ENCODE results near the gene ARID4A.

Gene ARID4A

DNA sequence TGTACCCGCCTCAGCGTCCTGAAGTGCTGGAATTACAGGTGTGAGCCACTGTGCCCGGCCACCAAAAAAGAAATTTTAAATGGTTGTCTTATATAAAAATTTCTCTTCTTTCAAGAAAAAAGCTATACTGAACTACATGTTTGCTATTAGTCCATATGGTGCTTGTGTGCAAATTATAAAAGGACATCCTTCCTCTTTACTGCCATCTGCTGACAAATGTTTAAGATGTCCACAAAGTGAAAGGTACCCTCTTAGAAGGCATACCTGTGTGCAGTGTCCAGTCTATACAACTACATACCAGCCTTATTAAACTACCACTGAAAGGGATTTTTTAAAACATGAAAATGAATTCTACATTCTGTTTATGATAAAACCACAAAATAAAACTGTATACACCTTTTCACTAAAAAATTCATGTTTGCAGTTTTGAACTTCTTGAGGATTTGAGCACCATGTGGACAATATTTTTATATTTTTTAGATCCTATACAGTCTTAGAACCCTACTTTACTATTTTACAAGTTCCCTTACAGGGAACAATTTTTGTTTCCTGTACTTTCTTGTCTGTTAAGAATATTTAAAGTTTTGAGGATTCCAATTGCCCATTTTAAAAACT is 64.5 kb downstream of the ARID4A start:
- no peaks in the 10 kb centered on the region for H3K4me1 Mint-ChIP-seq (ENCODE audit: low read depth)

GRCh38 chr14:58364316-58364715 is 66.0 kb downstream of the ARID4A start:
- no peak overlapping the region for H3K4me3 Mint-ChIP-seq
- H3K27ac Mint-ChIP-seq, result no peak overlapping the region
- peaks cover 45% of the 10 kb centered on the region for H3K36me3 Mint-ChIP-seq (ENCODE audit: low read depth)
- no peaks in the 10 kb centered on the region for H3K27me3 Mint-ChIP-seq
- no peaks in the 10 kb centered on the region for H3K9me3 Mint-ChIP-seq
- no peaks in the 10 kb centered on the region for H3K4me1 Mint-ChIP-seq (ENCODE audit: low read depth)

More for the DNA sequence above, 64.5 kb downstream of the ARID4A start:
- no peaks in the 10 kb centered on the region for H3K9me3 Mint-ChIP-seq
- H3K27ac Mint-ChIP-seq, result no peak overlapping the region
- H3K36me3 Mint-ChIP-seq (ENCODE audit: low read depth), result peaks cover 43% of the 10 kb centered on the region
- H3K4me3 Mint-ChIP-seq, result no peak overlapping the region
- no peaks in the 10 kb centered on the region for H3K27me3 Mint-ChIP-seq

DNA sequence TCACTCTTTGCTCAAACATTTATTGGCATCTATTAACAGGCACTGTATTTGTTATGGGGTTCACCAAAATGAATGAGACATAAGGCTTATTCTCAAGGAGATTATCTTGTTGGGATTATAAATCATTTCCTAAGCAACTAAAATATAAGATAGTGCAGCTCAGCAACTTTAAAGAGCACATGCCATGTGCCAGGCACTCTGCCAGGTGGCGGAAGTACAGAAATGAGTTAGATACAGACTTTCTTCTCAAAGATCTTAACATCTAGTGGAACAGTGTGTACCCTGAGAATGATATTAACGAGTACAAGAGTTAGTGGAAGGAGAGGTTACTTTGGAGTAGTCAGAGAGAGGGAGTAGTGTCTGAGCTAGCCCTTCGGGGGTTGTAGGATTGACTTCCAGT is 68.9 kb downstream of the ARID4A start:
- H3K4me3 Mint-ChIP-seq, result no peak overlapping the region
- H3K27ac Mint-ChIP-seq, result peak overlapping the region; percentile 63
- H3K4me1 Mint-ChIP-seq (ENCODE audit: low read depth), result no peaks in the 10 kb centered on the region
- H3K27me3 Mint-ChIP-seq, result no peaks in the 10 kb centered on the region
- H3K9me3 Mint-ChIP-seq, result no peaks in the 10 kb centered on the region
- H3K36me3 Mint-ChIP-seq (ENCODE audit: low read depth), result peaks cover 48% of the 10 kb centered on the region

GRCh38 chr14:58368956-58369355 is 70.6 kb downstream of the ARID4A start:
- Mint-ChIP-seq H3K9me3 (no peaks in the 10 kb centered on the region), H3K27me3 (no peaks in the 10 kb centered on the region), H3K36me3 (ENCODE audit: low read depth) (peaks cover 50% of the 10 kb centered on the region), H3K4me1 (ENCODE audit: low read depth) (no peaks in the 10 kb centered on the region), H3K4me3 (no peak overlapping the region), H3K27ac (no peak overlapping the region)

GRCh38 chr14:58376791-58377190 is 78.4 kb downstream of the ARID4A start:
- Mint-ChIP-seq H3K36me3 (ENCODE audit: low read depth) (peaks cover 45% of the 10 kb centered on the region), H3K4me1 (ENCODE audit: low read depth) (no peaks in the 10 kb centered on the region), H3K9me3 (no peaks in the 10 kb centered on the region), H3K4me3 (no peak overlapping the region), H3K27me3 (no peaks in the 10 kb centered on the region), H3K27ac (no peak overlapping the region)

- no peaks in the 10 kb centered on the region for H3K36me3 Mint-ChIP-seq (ENCODE audit: low read depth)
- H3K4me1 Mint-ChIP-seq (ENCODE audit: low read depth), result peaks cover 6% of the 10 kb centered on the region
- H3K27ac Mint-ChIP-seq, result no peak overlapping the region
- H3K27me3 Mint-ChIP-seq, result no peaks in the 10 kb centered on the region
- H3K9me3 Mint-ChIP-seq, result no peaks in the 10 kb centered on the region
- no peak overlapping the region for H3K4me3 Mint-ChIP-seq
Observed at GRCh38 chr14:58390830-58391229, 92.5 kb downstream of the ARID4A start.

DNA sequence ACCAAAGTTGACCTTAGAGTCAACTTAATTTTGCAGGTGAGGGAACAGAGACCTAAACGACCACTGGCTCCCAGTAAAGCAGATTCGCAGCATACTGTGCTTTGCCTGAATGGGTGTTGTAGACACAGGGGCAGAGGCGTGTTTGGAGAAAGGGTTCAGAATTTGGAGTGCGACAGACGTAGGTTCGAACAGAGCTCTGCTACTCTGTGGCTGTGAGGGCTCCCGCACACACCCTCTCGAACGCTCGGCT is 97.1 kb downstream of the ARID4A start:
- H3K27ac Mint-ChIP-seq, result peak overlapping the region; percentile 68
- H3K27me3 Mint-ChIP-seq, result no peaks in the 10 kb centered on the region
- peak overlapping the region; percentile 73 for H3K4me3 Mint-ChIP-seq
- H3K36me3 Mint-ChIP-seq (ENCODE audit: low read depth), result no peaks in the 10 kb centered on the region
- H3K4me1 Mint-ChIP-seq (ENCODE audit: low read depth), result peaks cover 13% of the 10 kb centered on the region
- no peaks in the 10 kb centered on the region for H3K9me3 Mint-ChIP-seq

DNA sequence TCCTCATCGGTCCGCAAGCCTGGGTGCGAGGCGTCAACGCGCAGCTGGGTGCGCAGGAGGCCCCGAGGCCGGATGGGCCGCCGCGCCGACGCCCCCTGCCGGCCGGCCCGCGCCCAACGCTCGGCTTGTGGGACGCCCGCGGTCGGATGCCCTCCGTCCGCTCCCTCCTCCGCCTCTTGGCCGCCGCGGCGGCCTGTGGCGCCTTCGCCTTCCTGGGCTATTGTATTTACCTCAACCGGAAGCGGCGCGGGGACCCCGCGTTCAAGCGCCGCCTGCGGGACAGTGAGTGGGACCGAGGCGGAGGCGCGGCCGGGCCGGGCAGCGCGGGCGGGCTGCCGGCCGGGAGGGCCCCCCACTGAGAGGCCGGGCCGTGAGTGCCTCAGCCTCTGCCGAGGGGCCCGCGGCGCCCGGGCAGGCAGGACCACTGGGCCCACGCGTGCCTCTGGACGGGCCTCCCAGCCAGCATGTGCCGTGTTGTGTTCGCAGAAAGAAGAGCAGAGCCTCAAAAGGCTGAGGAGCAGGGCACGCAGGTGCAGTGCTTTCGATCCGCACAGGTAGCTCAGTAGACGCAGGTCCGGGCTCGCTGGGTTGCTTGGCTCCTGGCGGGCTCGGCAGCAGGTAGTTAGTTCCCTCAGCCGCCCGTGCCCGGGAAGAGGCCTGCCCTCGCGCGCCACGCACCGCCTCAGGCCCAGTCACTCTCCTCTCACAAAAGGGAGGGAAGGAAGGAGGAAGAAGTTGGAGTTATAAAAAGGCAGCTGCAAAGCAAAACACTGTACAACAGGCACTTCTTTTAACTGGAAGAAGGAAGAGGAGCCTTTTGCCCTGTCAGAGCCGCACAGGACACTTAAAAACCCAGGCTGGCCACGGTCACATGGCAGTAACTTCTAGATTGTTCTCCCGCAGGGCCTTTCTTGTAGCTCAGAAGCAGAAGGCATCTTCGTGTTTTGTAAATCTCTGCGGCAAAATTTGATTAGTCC is 97.7 kb downstream of the ARID4A start, which contains the start of gene TOMM20L:
Gene TOMM20L, plus strand, starts transcription at position 119 of the 977 bp plus-strand sequence. Its CDS starts 28 bp downstream, at position 147.
- Mint-ChIP-seq H3K36me3 (ENCODE audit: low read depth) (peaks cover 4% of the 10 kb centered on the region), H3K27me3 (no peaks in the 10 kb centered on the region), H3K4me3 (peak within 1 kb of the TSS; percentile 73), H3K27ac (peak within 1 kb of the TSS; percentile 68), H3K9me3 (no peaks in the 10 kb centered on the region), H3K4me1 (ENCODE audit: low read depth) (peaks cover 13% of the 10 kb centered on the region)

DNA sequence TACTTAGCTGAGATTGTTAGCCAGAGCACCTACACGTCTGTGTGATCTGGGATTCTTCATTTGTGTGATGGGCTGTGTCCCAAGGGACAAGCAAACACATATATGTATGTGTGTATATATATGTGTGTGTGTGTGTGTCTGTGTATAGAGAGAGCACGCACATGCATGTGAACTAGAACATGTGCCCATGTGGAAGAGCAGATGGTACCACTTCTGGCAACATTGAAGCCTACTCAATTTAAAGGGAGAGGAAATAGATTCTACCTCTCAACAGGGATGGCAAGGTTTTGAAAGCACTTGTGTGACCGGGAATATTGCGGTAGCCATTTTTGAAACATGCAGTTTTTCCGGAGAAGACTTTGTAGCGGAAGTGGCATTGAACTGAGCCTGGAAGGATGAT is 98.8 kb downstream of the ARID4A start:
- peaks cover 4% of the 10 kb centered on the region for H3K36me3 Mint-ChIP-seq (ENCODE audit: low read depth)
- H3K9me3 Mint-ChIP-seq, result no peaks in the 10 kb centered on the region
- no peak overlapping the region for H3K27ac Mint-ChIP-seq
- H3K4me1 Mint-ChIP-seq (ENCODE audit: low read depth), result peaks cover 13% of the 10 kb centered on the region
- no peaks in the 10 kb centered on the region for H3K27me3 Mint-ChIP-seq
- H3K4me3 Mint-ChIP-seq, result no peak overlapping the region

GRCh38 chr14:58398495-58398894 is 100.1 kb downstream of the ARID4A start:
- Mint-ChIP-seq H3K27ac (no peak overlapping the region), H3K27me3 (no peaks in the 10 kb centered on the region), H3K36me3 (ENCODE audit: low read depth) (peaks cover 10% of the 10 kb centered on the region), H3K4me1 (ENCODE audit: low read depth) (peaks cover 13% of the 10 kb centered on the region), H3K9me3 (no peaks in the 10 kb centered on the region), H3K4me3 (no peak overlapping the region)

GRCh38 chr14:58398895-58399294 is 100.5 kb downstream of the ARID4A start:
- Mint-ChIP-seq H3K4me1 (ENCODE audit: low read depth) (peaks cover 13% of the 10 kb centered on the region), H3K9me3 (no peaks in the 10 kb centered on the region), H3K4me3 (no peak overlapping the region), H3K27ac (no peak overlapping the region), H3K36me3 (ENCODE audit: low read depth) (peaks cover 10% of the 10 kb centered on the region), H3K27me3 (no peaks in the 10 kb centered on the region)

- no peak overlapping the region for H3K27ac Mint-ChIP-seq
- no peaks in the 10 kb centered on the region for H3K9me3 Mint-ChIP-seq
- H3K27me3 Mint-ChIP-seq, result no peaks in the 10 kb centered on the region
- no peak overlapping the region for H3K4me3 Mint-ChIP-seq
- peaks cover 24% of the 10 kb centered on the region for H3K36me3 Mint-ChIP-seq (ENCODE audit: low read depth)
- peaks cover 3% of the 10 kb centered on the region for H3K4me1 Mint-ChIP-seq (ENCODE audit: low read depth)
Observed at GRCh38 chr14:58401587-58401986, 103.2 kb downstream of the ARID4A start.

GRCh38 chr14:58408681-58409215 is 110.4 kb downstream of the ARID4A start:
- no peaks in the 10 kb centered on the region for H3K27me3 Mint-ChIP-seq
- H3K4me3 Mint-ChIP-seq, result no peak overlapping the region
- H3K36me3 Mint-ChIP-seq (ENCODE audit: low read depth), result peaks cover 59% of the 10 kb centered on the region
- H3K9me3 Mint-ChIP-seq, result no peaks in the 10 kb centered on the region
- H3K27ac Mint-ChIP-seq, result no peak overlapping the region
- H3K4me1 Mint-ChIP-seq (ENCODE audit: low read depth), result no peaks in the 10 kb centered on the region

DNA sequence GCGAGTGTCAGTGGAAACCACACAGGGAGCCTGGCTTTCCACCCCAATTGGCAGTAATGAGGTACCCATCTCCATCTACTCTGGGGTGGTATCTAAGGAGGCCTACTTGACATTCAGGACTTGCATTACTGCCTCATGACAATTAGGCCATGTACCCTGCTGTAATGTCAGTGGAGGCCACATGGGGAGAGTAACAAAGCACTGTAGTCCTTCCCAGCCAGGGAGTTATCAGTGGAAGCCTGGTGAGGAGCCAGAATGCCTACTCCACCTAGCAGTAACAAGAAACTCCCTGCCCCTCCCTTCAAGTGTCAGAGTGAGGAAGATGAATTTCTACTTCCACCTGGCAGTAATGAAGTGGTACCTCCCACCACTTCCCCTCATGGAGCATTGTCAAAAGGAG is 116.5 kb downstream of the ARID4A start:
- Mint-ChIP-seq H3K27ac (no peak overlapping the region), H3K4me3 (no peak overlapping the region), H3K36me3 (ENCODE audit: low read depth) (peaks cover 70% of the 10 kb centered on the region)

More for the DNA sequence above, 116.5 kb downstream of the ARID4A start:
- Mint-ChIP-seq H3K4me1 (ENCODE audit: low read depth) (peaks cover 20% of the 10 kb centered on the region), H3K27me3 (no peaks in the 10 kb centered on the region), H3K9me3 (peaks cover 3% of the 10 kb centered on the region)
